NCI-H446 (cell line): Measurements from ENCODE around the gene DNAJC5G.
"Not testable (repeated sequence)": the region's sequence is repeated elsewhere in the genome, so short reads cannot be mapped to it uniquely, and the experiment has no call there.

Experiments used
- DNase-seq, 2 experiments: peaks; one replicate each; lab custom pipeline; 2025; lab: John Stamatoyannopoulos, UW

DNAJC5G gene

GRCh38 chr2:27308359-27308881 is 33.2 kb downstream of the DNAJC5G start, which contains the start of gene UCN:
Gene UCN (minus strand): TSS chr2:27308445. CDS start chr2:27307895, 550 bp downstream.
- no peak for DNase-seq

GRCh38 chr2:27309651-27310050 is 34.4 kb downstream of the DNAJC5G start:
- no peak for DNase-seq

- no peak for DNase-seq
These were observed 36.9 kb downstream of the DNAJC5G start for GRCh38 chr2:27312152-27312551.

- DNase-seq = no peak
These were observed 38.8 kb downstream of the DNAJC5G start for GRCh38 chr2:27313882-27314645.

GRCh38 chr2:27314709-27315108 is 39.5 kb downstream of the DNAJC5G start:
- no peak for DNase-seq

- no peak for DNase-seq
These were observed 39.9 kb downstream of the DNAJC5G start for GRCh38 chr2:27315122-27315521.

GRCh38 chr2:27316655-27317412 is 41.6 kb downstream of the DNAJC5G start:
- DNase-seq = peak in 1 of 2 experiments; percentile 77

- DNase-seq = not testable (repeated sequence)
These were observed 44.6 kb downstream of the DNAJC5G start for GRCh38 chr2:27319839-27320238.

GRCh38 chr2:27320958-27321543 is 45.8 kb downstream of the DNAJC5G start:
- peak; percentile 44 to 77 for DNase-seq

- DNase-seq = no peak
These were observed 47.1 kb downstream of the DNAJC5G start for GRCh38 chr2:27322301-27322765.

- peak; percentile 73 to 86 for DNase-seq
These were observed 47.7 kb downstream of the DNAJC5G start, which contains the start of gene MPV17 for GRCh38 chr2:27322766-27323595. Gene MPV17 (minus strand): TSS chr2:27323097. CDS start chr2:27322517, 580 bp downstream.

GRCh38 chr2:27323596-27324285 is 48.5 kb downstream of the DNAJC5G start:
- DNase-seq = no peak

GRCh38 chr2:27324720-27325119 is 49.5 kb downstream of the DNAJC5G start:
- DNase-seq = no peak
